Fibroblast of mammary gland (primary cell): ENCODE results near the gene RESF1.
A peak's percentile ranks its signal among the peaks of the same experiment; 100 is the strongest.

ENCODE experiments used
- DNase-seq: peaks from one replicate; pipeline ENCODE4 v3.0.0-alpha.2; 2010; ENCODE audit warnings: low read depth
- H3K4me3 ChIP-seq: 2 replicates; pipeline ENCODE4 v1.5.1; 2011; ENCODE audit warnings: low read depth, mild to moderate bottlenecking, low read length, moderate library complexity; ENCODE audit not compliant: control insufficient read depth
- TF ChIP-seq, protein P1 (sequence below): conservative IDR thresholded peaks from 2 replicates; pipeline ENCODE4 v1.5.1; 2011; ENCODE audit warnings: low read depth, low read length, inconsistent platforms; ENCODE audit not compliant: control insufficient read depth, insufficient read depth

Gene RESF1

DNA sequence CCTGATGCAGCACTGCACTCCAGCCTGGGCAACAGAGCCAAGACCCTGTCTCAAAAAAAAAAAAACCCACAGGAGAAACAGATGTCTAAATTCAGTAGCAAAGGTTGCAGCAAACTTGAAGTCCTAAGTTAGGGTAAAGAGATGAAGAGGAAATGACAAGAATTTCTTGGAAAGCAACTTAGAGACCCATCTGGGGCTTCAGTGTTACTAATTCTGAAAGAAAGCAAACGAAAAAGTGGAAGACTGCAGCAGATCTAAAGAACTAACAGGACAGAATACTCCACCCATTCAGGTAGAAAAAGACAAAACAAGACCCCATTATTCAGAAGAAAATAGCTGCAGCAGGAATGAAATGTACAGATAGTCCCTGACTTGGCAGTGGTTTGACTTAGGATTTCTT, 31.9 kb downstream of the RESF1 start:
- TF ChIP-seq, protein P1, sequence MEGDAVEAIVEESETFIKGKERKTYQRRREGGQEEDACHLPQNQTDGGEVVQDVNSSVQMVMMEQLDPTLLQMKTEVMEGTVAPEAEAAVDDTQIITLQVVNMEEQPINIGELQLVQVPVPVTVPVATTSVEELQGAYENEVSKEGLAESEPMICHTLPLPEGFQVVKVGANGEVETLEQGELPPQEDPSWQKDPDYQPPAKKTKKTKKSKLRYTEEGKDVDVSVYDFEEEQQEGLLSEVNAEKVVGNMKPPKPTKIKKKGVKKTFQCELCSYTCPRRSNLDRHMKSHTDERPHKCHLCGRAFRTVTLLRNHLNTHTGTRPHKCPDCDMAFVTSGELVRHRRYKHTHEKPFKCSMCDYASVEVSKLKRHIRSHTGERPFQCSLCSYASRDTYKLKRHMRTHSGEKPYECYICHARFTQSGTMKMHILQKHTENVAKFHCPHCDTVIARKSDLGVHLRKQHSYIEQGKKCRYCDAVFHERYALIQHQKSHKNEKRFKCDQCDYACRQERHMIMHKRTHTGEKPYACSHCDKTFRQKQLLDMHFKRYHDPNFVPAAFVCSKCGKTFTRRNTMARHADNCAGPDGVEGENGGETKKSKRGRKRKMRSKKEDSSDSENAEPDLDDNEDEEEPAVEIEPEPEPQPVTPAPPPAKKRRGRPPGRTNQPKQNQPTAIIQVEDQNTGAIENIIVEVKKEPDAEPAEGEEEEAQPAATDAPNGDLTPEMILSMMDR = no peak
- no peak for DNase-seq
- H3K4me3 ChIP-seq = no peak overlapping the region

DNA sequence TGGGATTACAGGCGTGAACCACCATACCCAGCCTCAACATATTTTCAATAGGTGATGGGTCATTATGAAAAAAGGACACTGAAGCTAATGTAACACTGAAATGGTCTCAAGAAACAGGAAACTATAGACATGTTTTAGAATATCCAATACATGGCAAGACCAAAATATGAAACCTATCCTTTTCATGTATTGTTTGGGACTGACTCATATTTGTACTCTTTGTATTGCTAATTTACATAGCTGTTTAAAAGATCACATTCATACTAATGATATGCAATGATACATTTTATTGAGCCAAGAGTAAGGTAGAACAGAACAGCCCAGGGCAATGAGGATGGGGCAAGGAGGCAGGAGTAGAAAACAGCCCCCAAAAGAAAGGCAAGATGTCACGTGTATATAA, 32.6 kb downstream of the RESF1 start:
- TF ChIP-seq, protein P1 = no peak
- no peak overlapping the region for H3K4me3 ChIP-seq

DNA sequence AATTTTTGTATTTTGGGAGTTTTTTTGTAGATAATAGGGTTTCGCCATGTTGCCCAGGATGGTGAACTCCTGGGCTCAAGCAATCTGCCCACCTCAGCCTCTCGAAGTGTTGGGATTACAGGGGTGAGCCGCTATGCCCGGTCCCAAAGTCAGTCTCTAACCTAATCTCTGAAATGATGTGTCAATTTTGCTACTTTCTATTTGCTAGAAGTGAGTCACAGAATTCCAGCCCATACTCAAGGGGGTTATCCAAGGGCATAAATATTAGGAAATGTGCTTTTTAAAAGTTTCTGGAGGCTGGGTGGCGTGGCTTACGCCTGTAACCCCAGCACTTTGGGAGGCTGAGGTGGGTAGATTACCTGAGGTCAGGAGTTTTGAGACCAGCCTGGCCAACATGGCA, 40.5 kb downstream of the RESF1 start:
- H3K4me3 ChIP-seq = no peak overlapping the region
- TF ChIP-seq, protein P1 = no peak
- DNase-seq = peak; percentile 6

More for the DNA sequence above, 32.6 kb downstream of the RESF1 start:
- DNase-seq = no peak

DNA sequence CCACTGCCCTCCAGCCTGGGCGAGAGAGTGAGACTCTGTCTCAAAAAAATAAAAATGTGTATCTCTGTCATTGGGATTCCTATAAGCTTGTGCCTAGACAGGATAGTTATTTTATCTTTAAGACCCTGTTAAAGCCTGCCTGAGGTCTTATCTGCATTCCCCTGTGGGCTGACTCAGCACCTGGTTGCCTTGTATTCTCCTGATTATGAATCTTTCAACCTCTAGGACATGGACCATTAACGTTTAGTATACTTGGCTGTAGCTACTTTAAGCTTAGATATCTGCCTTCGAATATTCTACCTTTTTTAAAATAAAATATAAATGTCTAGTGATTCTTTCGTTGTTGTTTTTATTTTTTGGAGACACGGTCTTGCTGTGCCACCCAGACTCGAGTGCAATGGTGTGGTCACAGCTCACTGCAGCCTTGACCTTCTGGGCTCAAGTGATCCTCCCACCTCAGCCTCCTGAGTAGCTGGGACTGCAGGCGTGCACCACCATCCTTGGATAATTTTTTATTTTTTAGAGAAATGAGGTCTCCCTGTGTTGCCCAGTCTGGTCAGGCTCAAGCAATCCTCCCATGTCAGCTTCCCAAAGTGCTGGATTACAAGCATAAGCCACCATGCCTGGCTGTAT, 41.3 kb downstream of the RESF1 start:
- no peak for DNase-seq
- no peak overlapping the region for H3K4me3 ChIP-seq
- TF ChIP-seq, protein P1 = no peak

DNA sequence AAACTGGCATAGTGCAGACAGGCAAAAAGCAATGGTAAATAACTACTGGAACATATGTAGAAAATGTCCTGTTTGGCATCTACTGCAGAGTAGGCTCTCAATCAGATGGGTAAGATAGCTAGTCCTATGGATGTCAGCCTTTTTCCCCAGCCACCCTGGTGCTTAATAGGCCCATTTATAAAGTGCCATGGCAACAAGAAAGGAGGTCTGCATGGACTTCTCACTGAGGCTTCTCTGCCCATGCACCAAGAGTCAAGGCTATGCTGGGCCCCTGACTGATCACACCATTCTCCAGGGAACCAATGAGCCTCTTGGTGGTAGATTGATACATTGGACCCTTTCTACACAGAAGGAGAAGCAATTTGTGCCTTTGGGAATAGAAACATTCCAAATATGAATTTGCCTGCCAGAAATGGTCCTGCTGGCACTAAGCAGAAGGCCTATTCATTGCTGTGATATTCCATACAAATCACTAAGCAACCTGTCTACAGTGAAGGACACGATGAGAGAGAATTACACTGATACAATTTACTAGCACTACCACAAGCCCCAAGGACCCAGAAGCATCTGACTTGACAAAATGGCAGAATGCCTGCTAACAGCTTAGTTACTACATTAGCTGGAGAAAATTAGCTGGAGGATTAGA, 43.8 kb downstream of the RESF1 start:
- no peak overlapping the region for H3K4me3 ChIP-seq
- TF ChIP-seq, protein P1 = no peak
- peak; percentile 3 for DNase-seq

DNA sequence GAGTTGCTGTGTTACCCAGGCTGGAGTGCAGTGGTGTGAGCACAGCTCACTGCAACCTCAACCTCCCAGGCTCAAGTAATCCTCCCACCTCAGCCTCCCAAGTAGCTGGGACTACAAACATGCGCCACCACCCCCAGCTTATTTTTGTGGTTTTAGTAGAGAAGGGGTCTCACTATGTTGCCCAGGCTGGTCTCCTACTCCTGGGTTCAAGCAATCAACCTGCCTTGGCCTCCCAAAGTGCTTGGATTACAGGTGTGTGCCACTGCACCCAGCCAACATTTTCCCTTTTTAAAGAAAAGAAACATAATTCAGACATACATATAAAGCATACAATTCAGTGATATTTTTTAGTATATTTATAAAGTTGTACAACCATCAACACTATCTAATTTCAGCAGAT, 44.4 kb downstream of the RESF1 start:
- TF ChIP-seq, protein P1 = no peak
- DNase-seq = no peak
- no peak overlapping the region for H3K4me3 ChIP-seq
